Measurements from ENCODE around the gene OLAH.

OLAH gene

DNA sequence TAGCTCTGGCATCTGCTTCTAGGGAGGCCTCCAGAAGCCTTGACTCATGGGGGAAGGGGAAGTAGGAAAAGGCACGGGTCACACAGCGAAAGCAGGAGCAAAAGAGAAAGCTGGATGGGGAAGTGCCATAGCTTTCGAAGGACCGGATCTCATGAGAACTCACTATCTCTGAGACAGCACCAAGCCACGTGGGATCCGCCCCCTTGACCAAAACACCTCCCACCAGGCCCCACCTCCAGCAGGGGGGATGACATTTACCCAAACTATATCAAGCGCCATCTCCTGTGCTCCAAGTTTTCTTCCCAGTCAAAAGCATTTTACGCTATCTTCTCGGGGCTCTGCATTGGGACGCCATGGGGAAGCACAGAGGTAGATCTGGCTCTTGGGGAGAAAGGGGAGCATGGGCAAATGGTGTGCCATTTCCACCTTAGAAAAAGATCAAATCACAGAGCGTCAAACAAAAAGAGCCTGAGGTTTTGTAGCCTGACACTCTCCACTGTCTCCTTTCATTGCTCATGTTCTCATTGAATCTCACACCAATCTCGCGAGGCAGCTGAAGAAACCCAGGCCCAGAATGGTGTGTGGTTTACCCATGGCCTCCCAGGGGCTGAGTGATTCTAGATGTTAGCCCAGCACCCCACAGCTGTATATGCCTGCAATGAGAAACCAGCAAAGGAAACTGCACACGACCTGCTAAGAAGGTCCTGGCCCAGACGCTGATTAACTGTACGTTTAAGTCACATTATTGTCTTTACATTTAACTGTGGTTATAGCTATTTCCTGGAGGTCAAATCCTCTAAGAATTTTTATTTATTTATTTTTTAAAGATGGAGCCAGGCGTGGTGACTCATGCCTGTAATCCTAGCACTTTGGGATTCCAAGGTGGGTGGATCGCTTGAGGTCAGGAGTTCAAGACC lies 8.1 kb upstream of the OLAH start:
- no peak overlapping the region for H3K4me3 ChIP-seq (ENCODE audit: low read length)
- TF ChIP-seq, protein P1, sequence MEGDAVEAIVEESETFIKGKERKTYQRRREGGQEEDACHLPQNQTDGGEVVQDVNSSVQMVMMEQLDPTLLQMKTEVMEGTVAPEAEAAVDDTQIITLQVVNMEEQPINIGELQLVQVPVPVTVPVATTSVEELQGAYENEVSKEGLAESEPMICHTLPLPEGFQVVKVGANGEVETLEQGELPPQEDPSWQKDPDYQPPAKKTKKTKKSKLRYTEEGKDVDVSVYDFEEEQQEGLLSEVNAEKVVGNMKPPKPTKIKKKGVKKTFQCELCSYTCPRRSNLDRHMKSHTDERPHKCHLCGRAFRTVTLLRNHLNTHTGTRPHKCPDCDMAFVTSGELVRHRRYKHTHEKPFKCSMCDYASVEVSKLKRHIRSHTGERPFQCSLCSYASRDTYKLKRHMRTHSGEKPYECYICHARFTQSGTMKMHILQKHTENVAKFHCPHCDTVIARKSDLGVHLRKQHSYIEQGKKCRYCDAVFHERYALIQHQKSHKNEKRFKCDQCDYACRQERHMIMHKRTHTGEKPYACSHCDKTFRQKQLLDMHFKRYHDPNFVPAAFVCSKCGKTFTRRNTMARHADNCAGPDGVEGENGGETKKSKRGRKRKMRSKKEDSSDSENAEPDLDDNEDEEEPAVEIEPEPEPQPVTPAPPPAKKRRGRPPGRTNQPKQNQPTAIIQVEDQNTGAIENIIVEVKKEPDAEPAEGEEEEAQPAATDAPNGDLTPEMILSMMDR (conservative IDR thresholded peaks at IDR 0.05; ENCODE audit: low read length): no peak
- no peak for DNase-seq (ENCODE audit: low read depth)

DNA sequence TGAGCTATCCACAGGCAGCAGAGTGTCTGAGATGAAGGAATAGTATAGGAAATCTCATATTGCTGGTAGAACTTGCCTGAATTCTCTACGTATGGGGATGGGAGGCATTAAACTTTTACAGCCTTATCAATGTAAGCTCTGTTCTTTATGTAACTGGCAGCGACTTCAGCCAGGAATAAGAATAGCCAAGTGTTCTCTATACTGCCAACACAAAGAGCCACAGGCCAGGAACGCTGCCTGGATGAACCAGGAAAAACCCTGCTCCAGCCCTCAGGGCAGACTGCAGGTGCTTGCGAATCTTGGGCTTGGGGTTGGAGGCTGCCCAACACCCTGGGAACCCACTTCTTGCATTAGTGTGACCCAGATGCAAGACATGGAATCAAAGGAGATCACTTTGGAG lies 6.1 kb upstream of the OLAH start:
- no peak for DNase-seq (ENCODE audit: low read depth)
- TF ChIP-seq, protein P1 (conservative IDR thresholded peaks at IDR 0.05; ENCODE audit: low read length): no peak
- H3K4me3 ChIP-seq (ENCODE audit: low read length): no peak overlapping the region

DNA sequence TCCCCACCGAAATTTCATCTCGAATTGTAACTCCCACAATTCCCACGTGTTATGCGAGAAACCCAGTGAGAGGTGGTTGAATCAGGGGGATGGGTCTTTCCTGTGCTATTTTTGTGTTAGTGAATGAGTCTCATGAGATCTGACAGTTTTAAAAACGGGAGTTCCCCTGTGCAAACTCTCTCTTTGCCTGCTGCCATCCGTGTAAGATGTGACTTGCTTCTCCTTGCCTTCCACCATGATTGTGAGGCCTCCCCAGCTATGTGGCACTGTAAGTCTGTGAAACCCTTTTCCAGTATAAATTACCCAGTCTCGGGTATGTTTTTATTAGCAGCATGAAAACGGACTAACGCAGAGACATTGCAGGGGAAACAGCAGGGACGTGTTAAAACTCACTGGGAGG lies 5.3 kb upstream of the OLAH start:
- DNase-seq (ENCODE audit: low read depth): no peak
- no peak overlapping the region for H3K4me3 ChIP-seq (ENCODE audit: low read length)
- TF ChIP-seq, protein P1 (conservative IDR thresholded peaks at IDR 0.05; ENCODE audit: low read length): no peak

DNA sequence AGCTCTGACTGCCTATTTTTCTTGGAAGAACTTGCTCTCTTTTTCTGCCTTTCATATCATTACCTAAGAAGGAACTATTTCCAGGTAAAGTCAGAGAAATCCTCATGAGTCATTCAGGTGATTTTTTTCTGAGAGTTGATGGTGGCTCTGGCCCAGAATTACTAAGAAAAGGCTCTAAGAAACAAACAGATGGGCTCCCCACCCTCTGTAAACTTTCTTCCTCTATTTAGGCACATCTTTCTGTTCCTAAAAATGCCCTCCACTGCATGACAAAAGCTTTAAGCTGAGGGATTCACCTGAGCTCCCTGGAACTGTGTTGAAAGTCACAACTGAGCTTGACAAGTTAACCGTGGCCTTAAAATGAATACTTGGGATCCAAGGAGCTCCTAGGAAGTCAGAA lies 1.6 kb downstream of the OLAH start:
- no peak overlapping the region for H3K4me3 ChIP-seq (ENCODE audit: low read length)
- TF ChIP-seq, protein P1 (conservative IDR thresholded peaks at IDR 0.05; ENCODE audit: low read length): no peak
- DNase-seq (ENCODE audit: low read depth): no peak

DNA sequence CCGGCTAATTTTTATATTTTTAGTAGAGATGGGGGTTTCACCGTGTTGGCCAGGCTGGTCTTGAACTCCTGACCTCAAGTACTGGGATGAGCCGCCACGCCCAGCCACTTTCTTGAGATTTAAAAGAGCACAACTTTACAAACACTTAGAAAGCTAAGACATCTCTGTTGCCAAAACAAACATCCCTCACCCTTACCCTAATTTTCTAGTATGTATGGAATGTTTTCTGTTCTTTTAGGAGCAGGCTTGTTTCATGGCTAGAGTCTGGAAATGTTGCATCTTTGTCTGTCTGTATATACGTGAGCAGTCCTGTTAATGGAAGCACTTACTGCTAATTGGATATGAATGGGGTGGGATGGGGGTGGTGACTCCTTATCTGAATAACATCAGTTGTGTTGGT lies 2.9 kb downstream of the OLAH start:
- no peak overlapping the region for H3K4me3 ChIP-seq (ENCODE audit: low read length)
- DNase-seq (ENCODE audit: low read depth): peak; percentile 58
- TF ChIP-seq, protein P1 (conservative IDR thresholded peaks at IDR 0.05; ENCODE audit: low read length): no peak

DNA sequence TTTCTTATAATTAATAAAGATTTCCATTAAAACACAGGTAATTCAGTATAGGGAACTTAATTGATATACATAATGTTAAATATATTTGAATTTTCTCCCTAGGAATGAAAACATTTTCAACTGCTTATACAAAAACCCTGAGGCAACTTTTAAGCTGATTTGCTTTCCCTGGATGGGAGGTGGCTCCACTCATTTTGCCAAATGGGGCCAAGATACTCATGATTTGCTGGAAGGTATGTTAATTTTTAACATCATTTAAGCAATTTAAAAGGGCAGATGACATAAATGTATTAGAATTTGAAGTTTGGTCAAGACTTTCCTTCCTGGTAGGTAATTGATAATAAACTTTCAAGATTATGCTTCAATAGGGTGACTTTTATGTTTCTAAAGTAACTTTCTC lies 5.8 kb downstream of the OLAH start:
- no peak for DNase-seq (ENCODE audit: low read depth)
- TF ChIP-seq, protein P1 (conservative IDR thresholded peaks at IDR 0.05; ENCODE audit: low read length): no peak
- no peak overlapping the region for H3K4me3 ChIP-seq (ENCODE audit: low read length)

DNA sequence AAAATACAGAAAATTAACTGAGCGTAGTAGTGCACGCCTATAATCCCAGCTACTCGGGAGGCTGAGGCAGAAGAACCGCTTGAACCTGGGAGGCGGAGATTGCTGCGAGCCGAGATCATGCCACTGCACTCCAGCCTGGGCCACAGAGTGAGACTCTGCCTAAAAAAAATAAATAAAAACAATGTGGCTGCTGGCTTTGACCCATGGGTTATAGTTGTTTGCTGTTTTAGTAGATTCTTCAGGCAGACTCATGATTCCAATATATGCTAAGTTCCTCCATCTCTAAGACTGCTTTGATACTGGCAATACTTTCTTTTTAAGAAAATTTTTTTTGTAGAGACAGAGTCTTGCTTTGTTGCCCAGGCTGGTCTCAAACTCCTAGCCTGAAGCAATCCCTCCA lies 8.4 kb downstream of the OLAH start:
- TF ChIP-seq, protein P1 (conservative IDR thresholded peaks at IDR 0.05; ENCODE audit: low read length): no peak

More for the DNA sequence above, 8.4 kb downstream of the OLAH start:
- no peak overlapping the region for H3K4me3 ChIP-seq (ENCODE audit: low read length)
- no peak for DNase-seq (ENCODE audit: low read depth)

All from AG10803 (cell line).